Gastroesophageal sphincter (tissue), 3 donors: ENCODE measurements around the gene ITIH5.

Experiments
- CTCF ChIP-seq, 4 experiments: fragments of 200-600 bp in 2 of 4; fragments of 450-650 bp in 2 of 4; sonication (generic) in 1 of 4; IDR thresholded peaks; one replicate each; pipeline ENCODE4 v1.5.1; 2017 to 2019; ENCODE audit warnings: antibody characterized with exemption in 4 of 4, mild to moderate bottlenecking in 2 of 4, moderate library complexity in 2 of 4
- POLR2A ChIP-seq, 2 donors: fragments of 450-650 bp; IDR thresholded peaks; one replicate each; pipeline ENCODE4 v1.6.1; 2017; ENCODE audit warnings: antibody characterized with exemption in 2 of 2, mild to moderate bottlenecking in 2 of 2, moderate library complexity in 1 of 2

DNA sequence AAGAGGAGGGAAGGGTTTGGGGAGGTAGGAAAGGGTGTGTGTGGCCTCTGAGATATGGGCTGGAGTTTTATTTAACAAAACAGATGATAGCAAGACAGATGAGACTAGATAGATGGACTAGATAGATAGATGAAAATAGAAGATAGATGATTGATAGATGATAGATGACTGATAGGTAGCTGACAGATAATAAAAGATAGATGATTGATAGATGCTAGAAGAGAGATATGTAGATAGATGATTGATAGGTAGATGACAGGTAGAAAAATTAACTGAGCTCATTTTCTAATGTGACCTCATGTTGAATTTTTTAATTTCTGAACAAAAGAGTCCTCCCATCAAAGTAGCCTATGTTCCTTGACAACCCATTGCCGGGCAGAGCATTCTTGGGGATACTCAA is 139.3 kb downstream of the ITIH5 start:
- no peak for TF ChIP-seq POLR2A (IDR thresholded peaks at IDR 0.05)
- no peak for TF ChIP-seq CTCF (IDR thresholded peaks at IDR 0.05)
